Vagina (tissue), 2 donors: ENCODE results near the gene FGF11. TPM values are rescaled to one million over a fixed set of nuclear protein-coding genes. Genes with fewer than 3 reads are reported as not detected.

Experiments
- DNase-seq, 2 donors: peaks; one replicate each; pipeline ENCODE4 v3.0.0-alpha.2; 2017; ENCODE audit errors: extremely low spot score in 2 of 2
- H3K27ac ChIP-seq: fragments of 200-600 bp; sonication (generic); one replicate; pipeline ENCODE4 v1.5.1; 2019
- H3K27me3 ChIP-seq: fragments of 200-600 bp; sonication (generic); one replicate; pipeline ENCODE4 v1.5.1; 2019
- H3K36me3 ChIP-seq, 2 donors: fragments of 200-600 bp; sonication (generic); one replicate each; pipeline ENCODE4 v1.5.1; 2017 to 2019
- H3K4me1 ChIP-seq: fragments of 200-600 bp; sonication (generic); one replicate; pipeline ENCODE4 v1.5.1; 2019
- H3K4me3 ChIP-seq, 2 donors: fragments of 200-600 bp; sonication (generic); 1 replicate in 1 of 2; 2 replicates in 1 of 2; pipeline ENCODE4 v1.5.1; 2016 to 2019
- H3K9me3 ChIP-seq: fragments of 200-600 bp; sonication (generic); one replicate; pipeline ENCODE4 v1.5.1; 2019
- POLR2A ChIP-seq, 2 donors: fragments of 450-650 bp; IDR thresholded peaks; one replicate each; pipeline ENCODE4 v1.6.1; 2017; ENCODE audit warnings: antibody characterized with exemption in 2 of 2, mild to moderate bottlenecking in 2 of 2, moderate library complexity in 2 of 2
- POLR2AphosphoS5 ChIP-seq, 2 donors: sonication (generic); formaldehyde crosslinking; IDR thresholded peaks; one replicate each; pipeline ENCODE4 v1.9.0; 2017; ENCODE audit warnings: antibody characterized with exemption in 2 of 2, mild to moderate bottlenecking in 2 of 2, low read depth in 1 of 2; ENCODE audit not compliant: insufficient read depth in 1 of 2
- intact Hi-C: fragments of 100-400 bp; cut with DNase I; formaldehyde crosslinking; loops from one replicate; pipeline ENCODE4 v1.15.1; 2023
- total RNA-seq: library from RNA; depleted of rRNA; stranded (reverse); fragments of >200 nt; gene quantifications from one replicate; pipeline ENCODE4 v1.2.3, GENCODE V29; 2016
- TF ChIP-seq, protein P1 (sequence below), 3 experiments: fragments of 450-650 bp in 2 of 3; fragments of 200-600 bp in 1 of 3; sonication (generic) in 1 of 3; IDR thresholded peaks; one replicate each; pipeline ENCODE4 v1.5.1; 2017 to 2019; ENCODE audit warnings: antibody characterized with exemption in 3 of 3, mild to moderate bottlenecking in 2 of 3, moderate library complexity in 2 of 3

The FGF11 gene
- total RNA-seq, 1 donor from 2014 or later, result 10.8 TPM

DNA sequence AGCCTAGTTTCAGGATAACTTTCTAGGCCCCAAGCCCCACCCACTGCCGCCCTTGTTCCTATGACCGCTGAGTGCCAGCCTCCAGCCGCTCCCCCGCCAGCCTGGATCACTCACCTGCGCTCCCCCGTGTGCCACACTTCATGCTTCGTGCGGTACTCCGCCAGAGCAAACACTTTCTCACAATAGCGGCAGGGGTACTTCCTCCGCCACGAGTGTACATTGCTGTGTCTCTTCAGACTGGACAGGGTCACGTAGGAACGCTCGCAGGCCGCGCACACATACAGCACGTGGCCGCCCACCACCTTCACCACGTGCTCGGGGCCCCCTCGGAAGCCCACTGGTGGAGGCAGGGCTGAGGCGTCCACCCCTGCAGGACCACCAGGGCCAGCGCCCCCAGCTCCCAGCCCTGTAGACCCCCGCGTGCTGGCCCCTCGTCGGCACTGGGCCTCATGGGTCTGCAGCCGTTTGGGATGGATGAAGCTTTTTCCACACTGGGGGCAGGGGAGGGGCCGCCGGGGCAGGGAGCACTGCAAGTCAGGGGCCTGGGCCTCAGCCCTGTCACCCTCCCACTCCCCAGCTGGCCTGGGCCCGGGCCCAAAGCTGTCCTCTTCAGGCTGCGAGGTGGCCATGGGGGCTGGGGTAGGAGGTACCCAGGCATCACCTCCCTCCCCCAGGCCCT is 26.4 kb downstream of the FGF11 start:
- peaks cover 0 to 47% of the 10 kb centered on the region in 2 donors for H3K36me3 ChIP-seq
- TF ChIP-seq POLR2AphosphoS5 (IDR thresholded peaks at IDR 0.05; ENCODE audit: insufficient read depth in 1 of 2, low read depth in 1 of 2) (no peak), POLR2A (IDR thresholded peaks at IDR 0.05) (no peak)
- H3K4me1 ChIP-seq, result peaks cover 67% of the 10 kb centered on the region
- intact Hi-C loops, result no loop called here
- no peak for DNase-seq
- H3K27me3 ChIP-seq, result no peaks in the 10 kb centered on the region
- no peak overlapping the region for H3K4me3 ChIP-seq
- H3K9me3 ChIP-seq, result no peaks in the 10 kb centered on the region
- H3K27ac ChIP-seq, result peak overlapping the region; percentile 60

DNA sequence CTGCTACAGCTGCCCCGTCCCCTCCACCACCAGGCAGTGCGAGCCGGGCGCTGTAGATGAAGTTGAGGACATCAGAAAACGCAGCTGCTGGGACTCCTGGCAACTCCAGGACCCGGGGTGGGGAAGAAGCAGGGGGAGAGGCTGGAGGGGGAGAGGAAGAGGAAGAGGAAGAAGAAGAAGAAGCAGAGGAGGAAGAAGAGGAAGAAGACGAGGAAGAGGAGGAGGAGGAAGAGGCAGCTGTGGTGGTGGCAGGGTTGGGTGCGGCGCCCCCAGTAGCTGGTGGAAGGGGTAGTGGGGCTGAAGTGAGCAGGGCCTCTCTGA is 27.0 kb downstream of the FGF11 start:
- TF ChIP-seq, protein P1, sequence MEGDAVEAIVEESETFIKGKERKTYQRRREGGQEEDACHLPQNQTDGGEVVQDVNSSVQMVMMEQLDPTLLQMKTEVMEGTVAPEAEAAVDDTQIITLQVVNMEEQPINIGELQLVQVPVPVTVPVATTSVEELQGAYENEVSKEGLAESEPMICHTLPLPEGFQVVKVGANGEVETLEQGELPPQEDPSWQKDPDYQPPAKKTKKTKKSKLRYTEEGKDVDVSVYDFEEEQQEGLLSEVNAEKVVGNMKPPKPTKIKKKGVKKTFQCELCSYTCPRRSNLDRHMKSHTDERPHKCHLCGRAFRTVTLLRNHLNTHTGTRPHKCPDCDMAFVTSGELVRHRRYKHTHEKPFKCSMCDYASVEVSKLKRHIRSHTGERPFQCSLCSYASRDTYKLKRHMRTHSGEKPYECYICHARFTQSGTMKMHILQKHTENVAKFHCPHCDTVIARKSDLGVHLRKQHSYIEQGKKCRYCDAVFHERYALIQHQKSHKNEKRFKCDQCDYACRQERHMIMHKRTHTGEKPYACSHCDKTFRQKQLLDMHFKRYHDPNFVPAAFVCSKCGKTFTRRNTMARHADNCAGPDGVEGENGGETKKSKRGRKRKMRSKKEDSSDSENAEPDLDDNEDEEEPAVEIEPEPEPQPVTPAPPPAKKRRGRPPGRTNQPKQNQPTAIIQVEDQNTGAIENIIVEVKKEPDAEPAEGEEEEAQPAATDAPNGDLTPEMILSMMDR (IDR thresholded peaks at IDR 0.05), result no peak
- no peak for TF ChIP-seq POLR2A (IDR thresholded peaks at IDR 0.05)
- no peak for TF ChIP-seq POLR2AphosphoS5 (IDR thresholded peaks at IDR 0.05; ENCODE audit: insufficient read depth in 1 of 2, low read depth in 1 of 2)
- no peak for DNase-seq
- peaks cover 69% of the 10 kb centered on the region for H3K4me1 ChIP-seq
- peaks cover 0 to 47% of the 10 kb centered on the region in 2 donors for H3K36me3 ChIP-seq
- no peak overlapping the region for H3K4me3 ChIP-seq
- H3K27me3 ChIP-seq, result no peaks in the 10 kb centered on the region
- H3K9me3 ChIP-seq, result no peaks in the 10 kb centered on the region
- H3K27ac ChIP-seq, result peak overlapping the region; percentile 60
- intact Hi-C loops, result no loop called here

DNA sequence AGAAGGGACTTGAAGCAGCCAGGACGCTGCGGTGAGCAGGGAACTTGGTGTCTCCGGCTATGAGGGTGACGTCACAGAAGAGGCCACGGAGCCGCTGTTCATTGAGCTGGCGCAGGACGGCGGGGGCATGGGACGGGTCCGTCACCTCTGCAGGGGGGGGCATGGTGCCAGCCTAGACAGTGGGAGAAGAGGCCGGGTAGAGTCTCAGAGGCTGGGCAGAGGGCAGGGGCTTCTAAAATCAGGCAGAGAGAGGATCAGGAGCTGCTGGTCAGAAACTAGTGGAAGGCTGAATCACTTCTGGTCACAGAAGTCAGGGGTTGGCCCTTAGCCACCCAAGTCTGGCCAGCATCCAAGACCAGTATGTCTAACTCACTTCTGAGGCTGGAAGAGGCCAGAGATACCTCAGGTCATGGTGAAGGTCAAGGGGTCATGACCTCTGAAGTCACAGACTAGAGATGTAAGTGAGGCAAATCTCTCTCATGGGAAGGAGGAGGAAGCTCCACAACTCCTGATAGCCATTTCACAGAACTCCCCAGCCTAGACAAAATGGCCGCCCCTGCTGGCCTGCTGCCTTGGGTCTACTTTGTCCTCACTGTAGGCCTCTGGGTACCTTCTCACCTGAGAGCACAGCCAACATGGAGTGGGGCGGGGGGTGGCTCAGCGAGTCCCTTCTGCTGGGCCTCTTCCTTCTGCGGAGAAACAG is 27.5 kb downstream of the FGF11 start:
- Histone ChIP-seq H3K27me3 (no peaks in the 10 kb centered on the region), H3K27ac (peak overlapping the region; percentile 60)

DNA sequence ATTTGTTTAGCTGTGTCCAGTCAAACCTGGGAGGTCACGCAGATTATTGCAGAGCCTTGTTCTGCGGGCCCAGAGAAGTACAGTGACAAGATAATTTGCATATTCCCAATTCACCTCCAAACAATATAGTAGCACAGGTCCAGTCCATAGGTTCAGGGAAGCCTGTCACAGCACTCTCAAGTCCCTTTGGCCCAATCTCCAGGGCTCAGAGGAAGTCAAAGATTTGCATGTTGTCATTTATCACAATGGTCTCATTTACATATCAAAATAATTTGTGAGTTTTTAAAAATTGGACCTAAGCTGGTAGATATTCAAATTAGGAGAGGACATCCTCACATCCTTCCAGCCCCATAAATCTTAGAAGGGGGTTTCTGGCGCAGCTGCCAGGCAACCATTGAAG is 28.2 kb downstream of the FGF11 start:
- H3K36me3 ChIP-seq, result peaks cover 0 to 36% of the 10 kb centered on the region in 2 donors
- no peaks in the 10 kb centered on the region for H3K27me3 ChIP-seq
- H3K4me1 ChIP-seq, result peaks cover 72% of the 10 kb centered on the region
- no peaks in the 10 kb centered on the region for H3K9me3 ChIP-seq
- intact Hi-C loops, result no loop called here
- no peak overlapping the region for H3K4me3 ChIP-seq
- H3K27ac ChIP-seq, result peak overlapping the region; percentile 60
- no peak for TF ChIP-seq POLR2AphosphoS5 (IDR thresholded peaks at IDR 0.05; ENCODE audit: insufficient read depth in 1 of 2, low read depth in 1 of 2)
- no peak for TF ChIP-seq POLR2A (IDR thresholded peaks at IDR 0.05)
- TF ChIP-seq, protein P1 (IDR thresholded peaks at IDR 0.05), result no peak
- DNase-seq, result no peak

More for the DNA sequence above, 27.5 kb downstream of the FGF11 start:
- no peaks in the 10 kb centered on the region for H3K9me3 ChIP-seq
- TF ChIP-seq POLR2A (IDR thresholded peaks at IDR 0.05) (no peak), POLR2AphosphoS5 (IDR thresholded peaks at IDR 0.05; ENCODE audit: insufficient read depth in 1 of 2, low read depth in 1 of 2) (peak in 1 of 2 donors; percentile 17)
- TF ChIP-seq, protein P1 (IDR thresholded peaks at IDR 0.05), result no peak
- H3K4me3 ChIP-seq, result no peak overlapping the region
- intact Hi-C loops, result no loop called here
- H3K36me3 ChIP-seq, result peaks cover 0 to 43% of the 10 kb centered on the region in 2 donors
- no peak for DNase-seq
- H3K4me1 ChIP-seq, result peaks cover 69% of the 10 kb centered on the region

DNA sequence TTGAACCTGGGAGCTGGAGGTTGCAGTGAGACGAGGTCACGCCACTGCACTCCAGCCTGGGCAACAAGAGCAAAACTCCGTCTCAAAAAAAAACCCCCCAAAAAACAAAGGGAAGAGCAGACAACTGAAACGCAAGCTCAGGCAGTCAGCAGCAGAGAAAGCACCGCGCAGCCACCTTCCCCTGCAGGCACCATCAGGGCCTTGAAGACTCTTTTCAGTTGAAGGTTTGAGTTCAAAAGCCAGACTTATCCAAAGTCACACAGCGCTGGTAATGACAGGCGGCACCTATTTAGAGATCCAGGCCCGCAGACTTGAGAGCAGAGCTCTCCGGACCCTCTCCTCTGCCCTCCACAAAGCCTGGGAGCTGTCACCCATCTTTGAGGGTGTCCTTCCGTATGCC is 29.0 kb downstream of the FGF11 start:
- no peak for TF ChIP-seq POLR2A (IDR thresholded peaks at IDR 0.05)
- no peak for TF ChIP-seq POLR2AphosphoS5 (IDR thresholded peaks at IDR 0.05; ENCODE audit: insufficient read depth in 1 of 2, low read depth in 1 of 2)
- TF ChIP-seq, protein P1 (IDR thresholded peaks at IDR 0.05), result no peak
- Histone ChIP-seq H3K27ac (no peak overlapping the region), H3K4me1 (peaks cover 68% of the 10 kb centered on the region), H3K4me3 (no peak overlapping the region), H3K9me3 (no peaks in the 10 kb centered on the region), H3K36me3 (peaks cover 0 to 28% of the 10 kb centered on the region in 2 donors), H3K27me3 (no peaks in the 10 kb centered on the region)
- DNase-seq, result no peak
- intact Hi-C loops, result no loop called here
